Caco-2 (cell line): ENCODE measurements around the gene ZNF157. TPM values are rescaled to one million over a fixed set of nuclear protein-coding genes. Genes with fewer than 3 reads are reported as not detected.
"Not testable (repeated sequence)": the region's sequence is repeated elsewhere in the genome, so short reads cannot be mapped to it uniquely, and the experiment has no call there.

Experiments
- BruUV-seq: library from RNA; stranded (reverse); fragments of 400-500 nt; replicated peaks from 2 replicates; lab custom pipeline; 2021; lab: Mats Ljungman, UMichigan
- CTCF ChIA-PET: fragments of 300-600 bp; sonication (Branson Sonifier 250); formaldehyde crosslinking; loops from one replicate; lab custom pipeline; 2022; ENCODE audit warnings: antibody characterized with exemption; lab: Charles Lee
- POLR2A ChIA-PET: fragments of 300-600 bp; sonication (Branson Sonifier 250); formaldehyde crosslinking; loops from one replicate; lab custom pipeline; 2022; ENCODE audit warnings: antibody characterized with exemption; lab: Charles Lee
- DNase-seq, 2 experiments: peaks; one replicate each; pipeline versions ENCODE4 v3.0.0 to v3.0.0-alpha.2; 2020 to 2022
- H3K27me3 ChIP-seq: replicated peaks from 2 replicates; pipeline ENCODE4 v1.6.0; 2011; ENCODE audit warnings: low read length; ENCODE audit not compliant: control insufficient read depth, insufficient read depth
- H3K36me3 ChIP-seq: 2 replicates; pipeline ENCODE4 v1.5.1; 2011; ENCODE audit warnings: low read length; ENCODE audit not compliant: control insufficient read depth, insufficient read depth
- H3K4me1 ChIP-seq: fragments of 250-450 bp; sonication (Bioruptor Pico); 2 replicates; pipeline ENCODE4 v1.5.1; 2020; ENCODE audit warnings: mild to moderate bottlenecking
- H3K4me3 ChIP-seq: 2 replicates; pipeline ENCODE4 v1.5.1; 2011; ENCODE audit warnings: low read depth, mild to moderate bottlenecking, control low read depth, low read length
- H3K9me3 ChIP-seq: fragments of 250-450 bp; sonication (Bioruptor Pico); 2 replicates; pipeline ENCODE4 v1.5.1; 2020; ENCODE audit warnings: mild to moderate bottlenecking, moderate library complexity
- H3K27ac Mint-ChIP-seq: one replicate; pipeline ENCODE4 v1.8.0; 2022; ENCODE audit warnings: mixed read lengths; ENCODE audit not compliant: unreplicated experiment
- H3K27me3 Mint-ChIP-seq: one replicate; pipeline ENCODE4 v1.8.0; 2022; ENCODE audit warnings: mixed read lengths; ENCODE audit not compliant: insufficient read depth, unreplicated experiment
- H3K36me3 Mint-ChIP-seq: one replicate; pipeline ENCODE4 v1.8.0; 2022; ENCODE audit warnings: mild to moderate bottlenecking, mixed read lengths; ENCODE audit not compliant: insufficient read depth, unreplicated experiment
- H3K4me1 Mint-ChIP-seq: one replicate; pipeline ENCODE4 v1.8.0; 2022; ENCODE audit warnings: low read depth, mixed read lengths; ENCODE audit not compliant: unreplicated experiment
- H3K4me3 Mint-ChIP-seq: one replicate; pipeline ENCODE4 v1.8.0; 2022; ENCODE audit warnings: mild to moderate bottlenecking, moderate library complexity, mixed read lengths; ENCODE audit not compliant: unreplicated experiment
- H3K9me3 Mint-ChIP-seq: one replicate; pipeline ENCODE4 v1.8.0; 2022; ENCODE audit warnings: mixed read lengths; ENCODE audit not compliant: unreplicated experiment
- intact Hi-C: fragments of 100-400 bp; cut with micrococcal nuclease; formaldehyde crosslinking; loops from one replicate; pipeline ENCODE4 v1.10.0; 2022; ENCODE audit not compliant: unreplicated experiment
- total RNA-seq: library from RNA; stranded (reverse); gene quantifications from 2 replicates; pipeline ENCODE4 v1.2.3, GENCODE V29; 2022
- TF ChIP-seq, protein P1 (sequence below), 2 experiments: fragments of 200-600 bp in 1 of 2; IDR thresholded peaks; 1 replicate in 1 of 2; 2 replicates in 1 of 2; pipeline versions ENCODE4 v1.5.1 to v1.8.0; 2011 to 2022; ENCODE audit warnings: antibody characterized with exemption in 1 of 2, control low read depth in 1 of 2, inconsistent platforms in 1 of 2, low read depth in 1 of 2, low read length in 1 of 2, mild to moderate bottlenecking in 1 of 2, moderate library complexity in 1 of 2; ENCODE audit not compliant: insufficient read depth in 1 of 2, severe bottlenecking in 1 of 2, unreplicated experiment in 1 of 2

ZNF157 gene
- total RNA-seq, 1 experiment from 2014 or later: not detected

- Mint-ChIP-seq H3K4me3 (no peak overlapping the region), H3K27me3 (no peaks in the 10 kb centered on the region), H3K4me1 (no peaks in the 10 kb centered on the region), H3K27ac (no peak overlapping the region), H3K36me3 (no peaks in the 10 kb centered on the region), H3K9me3 (no peaks in the 10 kb centered on the region)
- intact Hi-C loops: no loop called here
- TF ChIP-seq, protein P1, sequence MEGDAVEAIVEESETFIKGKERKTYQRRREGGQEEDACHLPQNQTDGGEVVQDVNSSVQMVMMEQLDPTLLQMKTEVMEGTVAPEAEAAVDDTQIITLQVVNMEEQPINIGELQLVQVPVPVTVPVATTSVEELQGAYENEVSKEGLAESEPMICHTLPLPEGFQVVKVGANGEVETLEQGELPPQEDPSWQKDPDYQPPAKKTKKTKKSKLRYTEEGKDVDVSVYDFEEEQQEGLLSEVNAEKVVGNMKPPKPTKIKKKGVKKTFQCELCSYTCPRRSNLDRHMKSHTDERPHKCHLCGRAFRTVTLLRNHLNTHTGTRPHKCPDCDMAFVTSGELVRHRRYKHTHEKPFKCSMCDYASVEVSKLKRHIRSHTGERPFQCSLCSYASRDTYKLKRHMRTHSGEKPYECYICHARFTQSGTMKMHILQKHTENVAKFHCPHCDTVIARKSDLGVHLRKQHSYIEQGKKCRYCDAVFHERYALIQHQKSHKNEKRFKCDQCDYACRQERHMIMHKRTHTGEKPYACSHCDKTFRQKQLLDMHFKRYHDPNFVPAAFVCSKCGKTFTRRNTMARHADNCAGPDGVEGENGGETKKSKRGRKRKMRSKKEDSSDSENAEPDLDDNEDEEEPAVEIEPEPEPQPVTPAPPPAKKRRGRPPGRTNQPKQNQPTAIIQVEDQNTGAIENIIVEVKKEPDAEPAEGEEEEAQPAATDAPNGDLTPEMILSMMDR (IDR thresholded peaks at IDR 0.05; ENCODE audit: insufficient read depth in 1 of 2, low read depth in 1 of 2, low read length in 1 of 2, severe bottlenecking in 1 of 2, unreplicated experiment in 1 of 2): no peak
- Histone ChIP-seq H3K27me3 (no peaks in the 10 kb centered on the region), H3K4me3 (no peak overlapping the region), H3K9me3 (no peaks in the 10 kb centered on the region), H3K4me1 (no peaks in the 10 kb centered on the region), H3K36me3 (no peaks in the 10 kb centered on the region)
- ChIA-PET POLR2A (no interaction called here), CTCF (no interaction called here)
- DNase-seq: no peak
- BruUV-seq: no TSS peak
These were observed 4.2 kb upstream of the ZNF157 start for GRCh38 chrX:47366041-47366722.

DNA sequence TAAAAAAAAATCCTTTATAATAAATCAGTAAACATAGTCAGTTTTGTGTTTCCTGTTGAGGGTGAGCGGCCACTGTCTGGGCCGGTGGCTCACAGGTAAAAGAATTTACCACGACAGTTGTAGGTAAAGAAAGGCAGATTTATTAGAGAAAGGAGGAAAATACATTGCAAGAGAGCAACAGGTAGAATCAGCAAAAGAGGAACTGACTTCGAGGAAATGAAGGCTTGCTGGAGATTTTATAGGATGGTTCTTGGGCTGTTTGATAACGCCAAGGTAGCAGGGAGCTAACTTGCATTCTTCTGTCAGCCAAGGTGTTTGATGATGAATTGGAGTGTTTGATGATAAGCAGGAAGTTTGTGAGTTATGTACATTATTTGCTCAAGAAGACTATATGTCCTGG is 2.8 kb downstream of the ZNF157 start:
- CTCF ChIA-PET: no interaction called here

GRCh38 chrX:47380268-47380667 is 9.9 kb downstream of the ZNF157 start:
- Histone ChIP-seq H3K36me3 (no peaks in the 10 kb centered on the region), H3K4me1 (no peaks in the 10 kb centered on the region), H3K27me3 (no peaks in the 10 kb centered on the region), H3K9me3 (no peaks in the 10 kb centered on the region), H3K4me3 (no peak overlapping the region)
- Mint-ChIP-seq H3K27ac (no peak overlapping the region), H3K4me1 (no peaks in the 10 kb centered on the region), H3K36me3 (no peaks in the 10 kb centered on the region), H3K9me3 (no peaks in the 10 kb centered on the region), H3K27me3 (no peaks in the 10 kb centered on the region), H3K4me3 (no peak overlapping the region)
- ChIA-PET POLR2A (no interaction called here), CTCF (no interaction called here)
- intact Hi-C loops: loop anchor here (5.0 kb wide), 2 partner anchors 142 to 163 kb away; partner anchors contain the start of gene CDK16
- no peak for DNase-seq
- BruUV-seq: no TSS peak
- TF ChIP-seq, protein P1 (IDR thresholded peaks at IDR 0.05; ENCODE audit: insufficient read depth in 1 of 2, low read depth in 1 of 2, low read length in 1 of 2, severe bottlenecking in 1 of 2, unreplicated experiment in 1 of 2): no peak

More for the DNA sequence above, 2.8 kb downstream of the ZNF157 start:
- Mint-ChIP-seq H3K9me3 (no peaks in the 10 kb centered on the region), H3K36me3 (no peaks in the 10 kb centered on the region), H3K4me1 (no peaks in the 10 kb centered on the region), H3K4me3 (no peak overlapping the region), H3K27me3 (no peaks in the 10 kb centered on the region), H3K27ac (no peak overlapping the region)
- intact Hi-C loops: no loop called here
- TF ChIP-seq, protein P1 (IDR thresholded peaks at IDR 0.05; ENCODE audit: insufficient read depth in 1 of 2, low read depth in 1 of 2, low read length in 1 of 2, severe bottlenecking in 1 of 2, unreplicated experiment in 1 of 2): no peak
- Histone ChIP-seq H3K36me3 (no peaks in the 10 kb centered on the region), H3K27me3 (no peaks in the 10 kb centered on the region), H3K4me1 (no peaks in the 10 kb centered on the region), H3K4me3 (no peak overlapping the region), H3K9me3 (no peaks in the 10 kb centered on the region)
- DNase-seq: no peak
- BruUV-seq: no TSS peak
- POLR2A ChIA-PET: no interaction called here

- CTCF ChIA-PET, BruUV-seq: not testable (repeated sequence)
These were observed 10.5 kb downstream of the ZNF157 start for GRCh38 chrX:47380837-47381236.

More at GRCh38 chrX:47380837-47381236, 10.5 kb downstream of the ZNF157 start:
- H3K27me3 Mint-ChIP-seq, H3K27ac Mint-ChIP-seq, POLR2A ChIA-PET, H3K4me1 Mint-ChIP-seq, H3K4me1 ChIP-seq, H3K9me3 ChIP-seq, H3K4me3 ChIP-seq, H3K36me3 ChIP-seq, H3K9me3 Mint-ChIP-seq, H3K4me3 Mint-ChIP-seq, H3K36me3 Mint-ChIP-seq, H3K27me3 ChIP-seq, DNase-seq: not testable (repeated sequence)
- intact Hi-C loops: loop anchor here (5.0 kb wide), 2 partner anchors 141 to 164 kb away; partner anchors contain the start of gene CDK16
